HG03460 (cell line): ENCODE measurements around the gene C3orf49.

Source experiments
- ATAC-seq: cut with Tn5 transposase; IDR thresholded peaks from one replicate; pipeline ENCODE4 v1.9.1; 2021; ENCODE audit not compliant: unreplicated experiment

C3orf49 gene

DNA sequence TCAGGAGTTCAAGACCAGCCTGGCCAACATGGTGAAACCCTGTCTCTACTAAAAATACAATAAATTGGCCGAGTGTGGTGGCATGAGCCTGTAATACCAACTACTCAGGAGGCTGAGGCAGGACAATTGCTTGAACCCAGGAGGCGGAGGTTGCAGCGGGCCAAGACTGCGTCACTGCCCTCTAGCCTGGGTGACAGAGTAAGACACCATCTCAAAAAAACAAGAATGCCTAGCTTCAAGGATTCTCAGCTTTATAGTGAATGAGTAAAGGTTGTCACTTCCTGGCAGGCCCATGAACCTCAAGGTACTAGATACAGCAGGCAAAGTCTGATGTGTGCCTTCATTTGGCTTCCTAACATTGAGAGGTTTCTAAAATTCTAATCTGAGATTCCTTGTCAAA, 30.1 kb downstream of the C3orf49 start:
- no peak for ATAC-seq

DNA sequence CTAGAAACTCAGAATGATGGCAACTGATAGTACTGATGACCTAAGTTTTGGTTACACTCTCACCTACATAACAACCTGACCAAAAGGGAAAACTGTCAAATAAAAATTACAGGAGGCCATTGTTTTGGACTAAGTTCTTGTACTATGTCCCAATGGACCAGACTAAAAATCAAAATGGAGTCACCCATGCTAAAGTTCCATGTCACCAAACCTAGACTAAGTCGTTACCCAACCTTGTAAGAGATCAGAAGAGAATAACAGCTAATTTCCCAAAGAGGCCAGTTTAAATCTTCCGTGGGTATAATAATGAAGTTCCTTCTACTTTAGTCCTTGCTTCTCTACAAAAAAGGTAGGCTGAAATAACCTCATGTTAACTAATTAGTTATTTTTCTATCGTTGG, 32.2 kb downstream of the C3orf49 start:
- no peak for ATAC-seq

DNA sequence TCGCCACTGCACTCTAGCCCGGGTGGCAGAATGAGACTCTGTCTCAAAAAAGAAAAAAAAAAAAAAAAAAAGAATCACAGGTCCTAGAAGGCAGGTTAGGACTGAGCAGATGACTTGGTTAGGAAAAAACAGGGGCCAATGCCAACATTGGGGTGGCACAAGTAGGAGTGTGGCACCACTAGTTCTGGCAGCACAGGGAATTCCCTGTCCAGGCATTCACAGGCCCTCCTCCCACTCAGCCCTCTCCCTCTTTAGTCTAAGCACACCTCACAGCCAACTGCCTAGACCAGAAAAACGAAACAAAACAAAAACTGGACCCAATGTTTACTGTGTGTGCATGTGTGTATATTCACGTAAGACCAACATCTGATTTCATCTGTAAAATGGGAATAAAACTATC, 34.0 kb downstream of the C3orf49 start:
- ATAC-seq, result no peak

DNA sequence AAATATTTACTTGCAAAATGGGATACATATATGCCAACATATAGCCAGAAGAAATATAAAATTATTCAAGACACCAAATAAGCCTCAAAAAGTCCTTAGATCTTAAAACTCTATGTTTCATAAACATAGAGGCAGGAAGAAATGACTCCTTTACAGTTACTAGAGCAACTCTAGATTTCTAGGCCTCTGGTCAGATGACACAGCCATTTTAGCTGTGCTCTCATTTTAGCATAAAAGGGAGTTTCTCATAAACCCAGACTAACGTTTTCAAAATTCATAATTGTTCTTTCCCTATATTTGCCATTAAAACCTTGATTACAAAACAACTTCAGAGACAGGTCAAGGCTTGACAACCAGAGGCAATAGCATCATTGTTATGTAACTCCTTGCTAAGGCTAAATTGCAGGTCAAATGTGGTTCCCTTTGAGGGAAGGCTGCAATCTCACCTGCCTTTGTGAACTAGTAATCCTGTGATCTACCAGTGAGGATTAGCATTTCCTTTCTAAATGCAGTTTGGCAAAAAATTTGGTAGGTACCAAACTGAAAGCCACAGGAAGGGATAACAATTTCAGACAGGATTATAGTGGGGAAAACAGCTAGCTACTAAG, 36.3 kb downstream of the C3orf49 start:
- ATAC-seq, result no peak

DNA sequence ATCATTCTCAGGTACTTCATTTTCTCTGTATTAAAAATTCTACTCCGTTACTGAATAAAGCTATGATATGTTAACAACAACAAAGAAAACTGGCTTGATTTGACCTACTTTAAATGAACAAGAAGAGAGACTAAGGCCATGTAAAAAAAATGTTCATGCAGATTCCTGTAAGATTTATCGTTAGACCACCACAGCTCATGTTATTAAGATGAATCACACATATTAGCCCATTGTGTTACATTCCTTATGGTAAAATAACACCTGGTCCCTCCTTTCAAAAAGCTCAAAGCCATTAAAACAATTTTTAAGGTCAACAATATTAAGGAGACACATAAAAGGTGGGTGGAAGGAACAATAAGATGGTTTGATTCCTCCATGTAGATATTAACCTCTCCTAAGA, 38.2 kb downstream of the C3orf49 start:
- ATAC-seq, result no peak

DNA sequence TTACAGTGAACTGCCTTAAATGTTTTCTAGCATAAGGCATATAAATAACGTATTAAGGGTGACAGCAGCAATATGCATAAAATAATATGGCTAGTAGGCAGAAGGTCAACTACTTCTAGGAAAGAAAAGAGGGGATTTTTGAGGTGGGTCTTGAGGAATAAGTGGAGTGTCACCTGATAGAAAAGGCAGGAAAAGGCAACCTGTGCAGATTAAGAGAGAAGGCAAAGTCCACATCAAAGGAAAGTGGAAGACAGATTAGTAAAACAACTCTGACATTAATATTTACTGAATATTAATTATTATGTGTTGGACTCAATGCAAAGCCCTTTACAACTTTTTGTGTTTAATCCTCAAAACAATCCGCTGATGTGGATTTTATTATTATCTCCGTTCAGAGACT, 41.7 kb downstream of the C3orf49 start:
- no peak for ATAC-seq

DNA sequence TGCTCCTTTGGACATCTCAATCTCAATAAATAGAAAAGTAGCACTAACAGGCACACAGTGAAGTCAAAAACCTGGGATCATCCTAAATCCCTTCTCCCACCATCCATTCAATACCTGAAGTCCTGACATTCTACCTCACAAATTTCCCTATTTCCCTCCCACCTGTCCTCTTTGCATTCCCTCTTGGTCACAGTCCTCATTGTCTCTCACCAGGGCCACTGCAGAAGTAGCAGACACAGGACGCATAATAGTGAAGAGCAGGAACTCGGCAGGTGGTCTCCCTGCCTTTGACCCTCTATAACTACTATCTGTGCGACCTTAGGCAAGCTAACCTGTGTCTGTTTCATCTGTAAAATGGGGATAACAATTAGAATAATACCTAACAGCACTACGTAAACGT, 42.2 kb downstream of the C3orf49 start:
- ATAC-seq, result no peak

DNA sequence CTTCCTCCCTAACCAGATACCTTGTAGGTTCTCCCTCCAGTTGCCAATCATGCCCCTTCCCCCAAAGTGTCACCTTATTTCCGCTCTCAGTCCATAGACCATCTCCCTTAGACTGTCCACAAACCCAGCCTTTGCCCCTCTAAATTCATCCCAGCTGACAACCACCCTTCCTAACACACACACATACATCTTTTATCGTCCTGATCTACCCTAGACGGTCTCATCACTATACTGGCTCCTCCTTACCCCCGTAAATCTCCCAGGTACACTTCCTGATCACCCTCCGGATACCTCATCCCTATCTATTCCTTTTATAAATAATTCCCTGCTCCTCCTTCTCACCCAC, 43.7 kb downstream of the C3orf49 start:
- no peak for ATAC-seq

DNA sequence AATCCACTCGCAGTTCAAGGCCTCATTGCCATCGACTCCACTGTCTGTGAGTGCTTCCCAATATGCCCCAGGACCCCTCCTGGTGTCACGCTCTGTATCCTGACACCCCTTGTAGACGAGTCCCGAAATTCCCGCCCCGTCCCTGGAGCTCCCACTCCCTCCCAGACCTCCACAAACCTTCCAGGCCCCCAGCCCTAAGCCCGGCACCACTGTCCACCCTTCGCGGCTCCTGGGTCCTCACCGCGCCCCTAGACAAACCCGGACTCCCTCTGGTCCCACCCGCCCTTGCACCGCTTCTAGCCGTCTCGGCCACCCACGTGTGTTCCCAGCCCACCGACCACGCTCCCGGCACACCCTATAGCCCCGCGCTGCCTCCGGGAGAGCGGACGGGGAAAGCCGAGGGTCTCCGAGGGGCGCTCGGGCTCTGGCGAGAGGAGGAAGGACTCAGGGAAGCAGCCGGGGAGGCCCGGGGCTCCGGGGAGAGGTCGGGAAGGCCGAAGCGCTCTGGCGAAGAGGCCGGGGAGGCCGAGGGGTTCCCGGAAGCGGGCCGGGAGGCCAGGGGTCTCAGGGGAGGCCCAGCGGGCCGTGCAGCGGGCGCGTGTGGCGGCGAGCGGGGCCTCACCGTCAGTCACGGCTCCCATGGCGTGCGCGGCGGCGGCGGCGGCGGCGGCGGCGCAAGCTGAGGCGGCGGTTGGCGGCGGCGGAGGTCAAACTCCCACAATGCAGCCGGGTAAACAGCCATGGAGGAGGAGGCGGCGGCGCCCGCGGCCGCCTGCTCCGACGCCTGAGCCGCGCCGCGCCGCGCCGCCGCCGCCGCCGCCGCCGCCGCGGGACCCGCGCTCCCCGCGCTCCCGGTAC, 44.3 kb downstream of the C3orf49 start, which contains the start of the genes ATXN7 and THOC7:
ATXN7 (plus strand) TSS at position 718 of the 858 bp plus-strand sequence. CDS start 48,732 bp downstream, outside the sequence.
THOC7 (minus strand) TSS at position 656 of the 858 bp plus-strand sequence; CDS start at position 641, 15 bp downstream.
- peak; percentile 68 for ATAC-seq

DNA sequence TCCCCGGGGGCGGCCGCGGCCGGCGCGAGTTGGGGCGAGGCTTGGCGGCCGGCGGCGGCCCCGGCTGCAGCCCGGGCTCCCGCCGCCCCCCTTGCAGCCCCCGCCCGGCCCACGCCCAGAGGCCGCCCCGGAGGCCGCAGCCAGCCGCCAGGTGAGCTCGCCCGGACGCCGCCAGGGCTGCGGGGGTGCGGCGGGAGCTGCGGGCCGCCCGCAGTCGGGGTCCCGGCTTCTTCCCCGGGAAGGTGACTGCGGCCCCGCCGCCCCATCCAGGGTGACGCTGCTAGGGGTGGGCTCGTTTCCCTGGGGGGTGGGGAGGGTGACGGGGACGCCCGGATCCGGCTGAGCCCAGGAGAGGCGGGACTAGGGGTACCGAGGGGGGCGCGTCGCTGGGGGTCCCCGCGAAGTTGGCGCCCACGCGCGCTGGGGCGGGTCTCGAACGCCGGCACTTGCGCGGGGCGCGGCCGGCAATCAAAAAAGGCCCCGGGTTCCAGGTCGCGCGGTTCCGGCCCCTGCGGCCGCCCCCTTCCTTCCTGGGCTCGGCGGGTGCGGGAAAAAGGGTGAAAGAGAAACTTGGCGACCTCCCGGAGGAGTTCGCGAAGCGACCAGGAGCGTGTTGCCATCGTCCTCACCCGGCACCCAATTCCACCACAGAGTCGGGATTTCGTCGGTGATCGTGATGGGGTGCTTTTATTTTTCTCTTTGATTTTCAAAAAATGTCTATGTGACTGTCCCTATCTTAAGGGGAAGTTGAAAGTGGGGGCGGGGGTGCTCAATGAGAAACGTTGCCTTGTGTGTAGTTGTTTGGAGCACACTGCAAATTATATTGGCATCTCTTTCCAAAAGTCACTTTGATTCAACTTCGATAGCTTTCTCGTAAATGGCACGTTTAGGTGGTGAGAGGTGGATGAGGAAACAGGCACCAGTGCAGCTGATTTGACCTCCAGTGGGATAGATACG, 45.2 kb downstream of the C3orf49 start:
- ATAC-seq, result peak; percentile 43

DNA sequence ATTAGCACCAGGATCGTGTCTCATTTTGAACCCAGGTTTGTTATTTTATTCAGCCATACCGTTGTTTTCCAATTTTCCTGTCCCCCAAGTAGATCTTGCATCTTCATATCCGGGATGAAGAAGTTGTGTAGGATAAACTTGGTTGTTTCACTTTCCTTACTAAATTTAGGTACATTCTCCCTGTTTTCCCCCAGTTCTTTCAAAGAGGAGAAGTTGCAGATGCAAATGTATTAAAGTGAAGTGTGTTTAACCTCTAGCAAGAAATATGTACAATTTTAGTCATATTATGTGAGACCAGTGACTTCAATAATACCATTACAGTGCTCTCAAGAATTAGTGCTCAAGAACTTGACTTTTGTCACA, 45.8 kb downstream of the C3orf49 start:
- no peak for ATAC-seq

DNA sequence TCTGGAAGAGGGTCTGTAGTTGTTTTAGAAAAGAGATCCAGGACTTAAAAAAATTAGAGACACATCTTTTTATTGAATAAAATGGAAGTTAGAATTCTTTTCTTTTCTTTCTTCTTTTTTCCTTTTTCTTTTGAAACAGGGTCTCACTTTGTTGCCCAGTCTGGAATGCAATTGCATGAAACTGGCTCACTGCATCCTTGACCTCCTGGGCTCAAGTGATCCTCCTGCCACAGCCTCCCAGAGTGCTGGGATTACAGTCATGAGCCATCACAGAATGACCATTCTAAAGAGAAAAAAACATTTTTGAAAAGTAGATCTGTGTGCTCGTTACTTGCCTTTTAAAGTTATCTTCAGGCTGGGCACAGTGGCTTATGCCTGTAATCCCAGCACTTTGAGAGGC, 48.1 kb downstream of the C3orf49 start:
- no peak for ATAC-seq

DNA sequence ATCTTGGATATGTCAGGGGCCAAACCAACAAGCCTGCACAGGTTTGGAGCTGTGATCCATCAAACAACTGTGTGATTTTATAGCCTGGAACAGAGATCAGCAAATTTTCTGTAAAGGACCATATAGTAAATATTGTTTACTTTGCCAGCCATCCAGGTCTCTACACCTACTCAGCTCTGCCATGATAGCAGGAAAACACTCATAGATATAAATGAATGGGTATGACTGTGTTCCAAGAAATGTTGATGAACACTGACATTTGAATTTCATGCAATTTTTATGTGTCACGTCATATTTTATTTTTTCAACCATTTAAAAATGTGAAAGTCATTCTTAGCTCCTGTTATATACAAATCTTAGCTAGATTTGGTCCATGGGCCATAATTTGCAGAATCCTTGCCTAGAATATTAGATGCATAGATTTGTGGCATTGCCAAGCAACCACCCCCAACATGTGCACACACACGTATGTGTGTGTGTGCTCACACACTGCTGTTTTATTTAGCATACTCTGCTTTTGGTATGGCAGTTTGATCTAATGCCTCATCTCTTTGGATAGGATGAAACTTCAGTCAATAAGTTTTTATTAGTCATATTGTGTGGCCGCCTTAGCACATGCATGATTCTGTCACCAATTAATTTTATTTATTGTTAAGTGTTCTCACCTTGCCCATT, 51.0 kb downstream of the C3orf49 start:
- no peak for ATAC-seq

DNA sequence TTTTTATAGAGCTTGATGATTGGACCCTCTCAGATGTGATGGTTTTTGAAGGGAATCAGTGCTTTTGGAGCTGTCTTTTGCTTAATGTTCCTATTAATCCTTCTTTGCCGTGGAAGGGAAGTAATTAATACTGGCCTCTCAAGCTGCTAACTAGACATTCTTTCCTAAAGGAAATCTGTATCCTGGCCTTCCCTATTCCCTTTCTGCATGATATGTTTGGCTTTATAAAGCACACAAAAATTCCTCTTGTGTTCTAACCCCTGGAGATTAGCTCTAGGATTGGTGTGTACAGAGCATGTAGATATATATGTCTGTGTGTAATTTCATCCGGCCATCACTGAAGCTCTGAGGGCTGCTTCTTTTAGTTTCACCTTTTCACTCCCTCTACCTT, 51.5 kb downstream of the C3orf49 start:
- ATAC-seq, result no peak

DNA sequence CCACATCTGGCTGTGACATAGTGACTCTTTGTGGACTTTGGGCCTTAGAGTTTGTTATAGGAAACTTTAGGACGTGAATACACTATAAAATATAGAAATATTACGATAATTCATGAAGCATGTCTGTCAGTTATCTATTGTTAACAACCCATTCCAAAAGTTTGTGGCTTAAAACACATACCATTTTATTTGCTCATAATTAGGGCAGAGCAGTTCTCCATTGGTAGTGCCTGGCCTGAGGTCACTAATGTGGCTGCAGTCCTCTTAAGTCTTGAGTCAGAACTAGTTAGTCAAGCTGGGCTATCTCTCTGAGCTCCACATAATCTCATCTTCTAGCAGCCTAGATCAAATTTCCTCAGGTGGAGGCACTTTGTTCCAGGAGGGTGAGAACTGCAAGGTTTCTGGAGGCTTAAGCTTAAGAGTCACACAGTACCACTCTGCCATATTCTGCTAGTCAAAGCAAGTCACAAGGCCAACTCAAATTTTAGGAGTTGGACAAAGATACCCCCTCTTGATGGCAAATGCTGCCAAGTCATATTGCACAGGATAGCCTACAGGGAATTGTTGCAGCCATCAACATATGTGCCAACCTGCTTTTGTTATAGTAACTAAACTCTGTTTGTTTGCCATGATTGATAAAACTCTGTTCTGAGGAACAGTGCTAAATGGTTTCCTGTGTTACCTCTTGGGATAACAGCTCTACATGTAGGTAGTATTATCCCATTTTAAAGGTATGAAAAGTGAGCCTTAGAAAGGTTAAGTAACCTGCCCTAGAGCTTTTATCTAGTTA, 53.2 kb downstream of the C3orf49 start:
- ATAC-seq, result no peak

DNA sequence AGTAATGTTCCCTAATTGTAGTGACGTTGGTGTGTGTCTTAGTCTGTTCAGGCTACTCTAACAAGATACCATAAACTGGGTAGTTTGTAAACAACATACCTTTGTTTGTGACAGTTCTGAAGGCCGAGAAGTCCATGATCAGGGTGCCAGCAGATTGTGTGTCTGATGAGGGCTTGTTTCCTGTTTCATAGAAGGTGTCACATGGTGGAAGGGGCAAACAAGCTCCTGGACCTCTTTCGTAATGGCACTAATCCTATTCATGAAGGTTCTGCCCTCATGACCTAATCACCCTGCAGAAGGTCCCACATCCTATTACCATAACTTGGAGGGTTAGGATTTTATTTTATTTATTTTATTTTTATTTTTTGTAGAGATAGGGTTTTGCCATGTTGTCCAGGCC, 55.7 kb downstream of the C3orf49 start:
- no peak for ATAC-seq

DNA sequence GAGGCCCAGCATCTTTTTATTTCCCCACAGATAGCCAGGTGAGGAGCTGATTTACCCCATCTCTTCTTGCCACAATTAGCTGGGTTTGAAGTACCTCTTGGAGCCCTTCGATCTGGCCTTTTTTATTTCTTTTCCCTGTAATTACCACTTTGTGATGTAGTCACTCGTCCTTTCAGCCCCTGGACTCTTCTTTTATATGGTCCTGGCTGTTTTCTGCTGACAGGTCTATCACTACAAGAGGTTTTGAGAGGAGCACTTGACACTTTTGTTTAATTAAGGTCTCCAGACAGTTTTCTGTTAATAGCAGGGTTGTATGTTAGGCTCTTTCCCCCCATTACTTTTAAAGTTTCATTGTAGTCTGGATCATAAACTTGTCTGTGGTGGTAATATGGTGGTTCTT, 56.4 kb downstream of the C3orf49 start:
- no peak for ATAC-seq

DNA sequence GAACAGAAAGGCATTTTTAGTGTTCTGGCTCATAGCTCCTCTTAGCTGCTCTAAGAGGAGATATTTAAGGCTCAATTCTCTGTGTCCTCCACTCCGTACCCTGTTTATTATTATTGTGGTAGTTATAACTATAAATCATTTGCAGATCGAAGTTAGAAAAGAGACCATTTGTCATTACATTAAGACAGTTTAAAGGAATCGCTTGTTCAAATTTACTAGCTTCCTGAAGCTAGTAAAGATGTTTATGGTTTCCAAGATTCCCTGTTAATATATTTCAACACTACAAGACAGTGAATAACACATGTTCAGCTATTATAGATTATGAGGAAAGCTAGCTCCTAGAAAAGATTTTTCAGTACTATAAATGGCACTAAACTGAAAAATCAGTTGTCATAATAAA, 57.2 kb downstream of the C3orf49 start:
- ATAC-seq, result no peak

DNA sequence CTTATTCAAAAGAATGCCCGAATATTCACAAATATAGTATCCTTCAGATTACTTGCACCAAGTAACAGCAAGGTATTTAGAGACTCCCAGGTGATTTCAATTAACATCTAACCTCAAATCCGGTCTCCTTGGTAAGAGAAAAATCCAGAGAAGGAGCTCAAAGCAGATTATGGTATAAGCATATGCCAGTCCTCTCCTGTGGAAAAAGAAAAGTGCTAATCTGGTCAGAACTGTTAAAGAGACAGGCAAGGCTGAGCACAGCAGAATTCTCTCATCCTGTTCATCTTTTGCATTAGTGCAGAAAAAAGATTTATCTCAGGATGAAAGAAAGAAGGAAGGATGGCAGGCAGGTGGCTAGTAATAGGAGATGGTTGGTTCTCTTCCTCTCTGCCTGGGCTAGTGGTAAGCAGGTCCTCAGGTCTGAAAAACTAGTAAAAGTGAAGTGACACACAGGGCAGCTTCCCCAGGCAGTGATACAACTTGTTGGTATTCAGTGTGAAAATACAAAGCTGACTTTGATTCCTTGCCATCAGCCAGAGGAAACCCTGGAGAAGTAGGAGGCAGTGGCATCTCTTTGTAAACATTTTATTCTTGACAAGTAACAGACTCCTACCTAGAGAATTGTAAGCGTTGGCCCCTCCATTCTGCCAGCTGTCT, 58.8 kb downstream of the C3orf49 start:
- ATAC-seq, result no peak
